HG03469 (cell line): Measurements from ENCODE around the gene RAP1GAP2.

Experiments used
- ATAC-seq: cut with Tn5 transposase; IDR thresholded peaks from one replicate; pipeline ENCODE4 v1.9.1; 2021; ENCODE audit warnings: mild to moderate bottlenecking, moderate library complexity, moderate number of reproducible peaks; ENCODE audit not compliant: unreplicated experiment

Gene RAP1GAP2

GRCh38 chr17:2940352-2940751 is 144.1 kb downstream of the RAP1GAP2 start:
- ATAC-seq, result no peak

DNA sequence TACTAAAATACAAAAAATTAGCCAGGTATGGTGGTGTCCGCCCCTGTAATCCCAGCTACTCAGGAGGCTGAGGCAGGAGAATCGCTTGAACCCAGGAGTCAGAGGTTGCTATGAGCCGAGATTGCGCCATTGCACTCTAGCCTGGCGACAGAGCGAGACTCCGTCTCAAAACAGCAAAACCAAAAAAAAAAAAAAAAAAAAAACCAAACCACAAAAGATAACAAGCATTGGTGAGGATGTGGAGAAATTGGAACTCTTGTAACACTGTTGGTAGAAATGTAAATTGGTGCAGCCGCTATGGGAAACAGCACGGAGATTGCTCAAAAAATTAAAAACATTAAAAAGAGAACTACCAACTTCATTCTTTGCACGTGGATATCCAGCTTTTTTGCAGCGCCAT is 147.7 kb downstream of the RAP1GAP2 start:
- ATAC-seq, result no peak

GRCh38 chr17:2945299-2945698 is 149.1 kb downstream of the RAP1GAP2 start:
- ATAC-seq, result no peak

DNA sequence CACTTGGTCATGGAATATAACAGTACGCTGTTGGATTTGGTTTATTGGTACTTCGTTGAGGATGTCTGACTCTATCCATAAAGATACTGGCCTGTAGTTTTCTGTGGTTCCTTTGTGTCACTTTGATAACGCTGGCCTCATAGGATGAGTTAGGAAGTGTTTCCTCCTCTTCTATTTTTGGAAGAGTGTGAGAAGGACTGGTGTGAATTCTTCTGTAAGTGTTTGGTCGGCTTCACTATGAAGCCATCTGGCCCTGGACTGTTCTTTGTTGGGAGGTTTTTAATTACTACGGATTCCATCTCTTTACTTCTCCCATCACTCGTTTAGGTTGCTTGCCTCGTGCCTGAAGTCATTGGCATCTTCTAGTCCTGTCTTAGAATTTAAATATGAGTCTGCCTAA is 149.9 kb downstream of the RAP1GAP2 start:
- ATAC-seq, result no peak

DNA sequence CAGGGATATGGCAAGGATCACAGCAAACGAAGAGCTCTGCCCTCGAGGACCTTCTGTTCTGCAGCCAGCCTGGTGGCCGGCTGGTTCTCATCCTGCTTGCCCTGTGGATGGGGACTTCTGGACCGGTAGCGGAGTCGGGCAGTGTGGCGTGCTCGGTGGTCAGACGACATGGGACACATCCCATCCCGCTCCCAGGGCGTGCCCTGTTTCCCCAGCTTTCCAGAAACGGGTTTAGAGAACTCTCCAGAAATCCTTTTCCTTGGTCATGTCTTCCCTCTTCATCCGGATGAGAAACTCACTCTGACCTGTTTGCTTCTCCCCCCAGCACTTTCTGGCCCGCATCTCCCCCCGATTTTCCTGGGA is 151.3 kb downstream of the RAP1GAP2 start:
- ATAC-seq, result no peak

GRCh38 chr17:2947996-2948550 is 151.8 kb downstream of the RAP1GAP2 start:
- no peak for ATAC-seq

- no peak for ATAC-seq
Observed at GRCh38 chr17:2948721-2949468, 152.7 kb downstream of the RAP1GAP2 start.

GRCh38 chr17:2949469-2950044 is 153.3 kb downstream of the RAP1GAP2 start:
- ATAC-seq, result no peak

GRCh38 chr17:2950846-2951245 is 154.6 kb downstream of the RAP1GAP2 start:
- no peak for ATAC-seq

- no peak for ATAC-seq
Observed at GRCh38 chr17:2952174-2952845, 156.1 kb downstream of the RAP1GAP2 start.

GRCh38 chr17:2954898-2955445 is 158.7 kb downstream of the RAP1GAP2 start:
- ATAC-seq, result no peak

GRCh38 chr17:2955931-2956582 is 159.8 kb downstream of the RAP1GAP2 start:
- ATAC-seq, result no peak

- no peak for ATAC-seq
Observed at GRCh38 chr17:2957631-2958286, 161.5 kb downstream of the RAP1GAP2 start.

- no peak for ATAC-seq
Observed at GRCh38 chr17:2958706-2959222, 162.5 kb downstream of the RAP1GAP2 start.

- ATAC-seq, result no peak
Observed at GRCh38 chr17:2959371-2960130, 163.3 kb downstream of the RAP1GAP2 start.

DNA sequence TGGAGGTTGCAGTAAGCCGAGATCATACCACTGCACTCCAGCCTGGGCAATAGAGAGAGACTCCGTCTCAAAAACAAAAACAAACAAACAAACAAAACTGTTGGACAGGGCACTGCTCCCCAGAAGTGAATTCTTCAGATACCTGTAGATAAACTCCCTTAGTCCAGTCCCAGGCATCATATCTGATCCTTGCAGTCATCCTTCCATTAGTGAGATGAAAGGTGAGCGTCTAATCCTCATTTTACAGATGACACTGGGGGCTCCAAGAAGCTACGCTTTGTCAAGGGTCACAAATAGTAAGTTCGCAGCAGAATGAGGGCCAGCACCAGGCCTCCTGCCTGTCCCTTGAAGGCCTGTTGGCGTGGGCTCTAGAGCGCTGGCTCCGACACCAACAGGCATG is 165.2 kb downstream of the RAP1GAP2 start:
- ATAC-seq, result no peak

- ATAC-seq, result no peak
Observed at GRCh38 chr17:2962236-2962635, 166.0 kb downstream of the RAP1GAP2 start.

DNA sequence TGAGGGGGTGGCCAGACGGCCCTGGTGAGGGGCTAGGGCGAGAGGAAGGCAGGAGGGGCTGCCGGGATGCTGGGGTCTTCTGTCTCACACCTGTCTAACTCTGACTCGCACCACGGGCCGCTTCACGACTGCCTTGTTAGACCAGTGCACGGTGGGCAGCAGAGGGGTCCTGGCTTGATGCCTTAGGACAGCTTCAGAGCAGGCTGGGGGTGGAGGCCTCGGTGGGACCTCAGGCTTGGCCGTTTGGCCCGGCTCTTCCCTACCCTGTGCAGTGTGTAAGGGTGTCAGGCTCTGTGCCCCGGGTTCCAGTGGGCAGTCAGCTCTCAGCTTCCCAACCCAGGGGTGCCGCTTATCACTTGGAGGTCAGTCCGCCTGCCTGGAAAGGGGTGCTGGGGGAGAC is 166.5 kb downstream of the RAP1GAP2 start:
- no peak for ATAC-seq

DNA sequence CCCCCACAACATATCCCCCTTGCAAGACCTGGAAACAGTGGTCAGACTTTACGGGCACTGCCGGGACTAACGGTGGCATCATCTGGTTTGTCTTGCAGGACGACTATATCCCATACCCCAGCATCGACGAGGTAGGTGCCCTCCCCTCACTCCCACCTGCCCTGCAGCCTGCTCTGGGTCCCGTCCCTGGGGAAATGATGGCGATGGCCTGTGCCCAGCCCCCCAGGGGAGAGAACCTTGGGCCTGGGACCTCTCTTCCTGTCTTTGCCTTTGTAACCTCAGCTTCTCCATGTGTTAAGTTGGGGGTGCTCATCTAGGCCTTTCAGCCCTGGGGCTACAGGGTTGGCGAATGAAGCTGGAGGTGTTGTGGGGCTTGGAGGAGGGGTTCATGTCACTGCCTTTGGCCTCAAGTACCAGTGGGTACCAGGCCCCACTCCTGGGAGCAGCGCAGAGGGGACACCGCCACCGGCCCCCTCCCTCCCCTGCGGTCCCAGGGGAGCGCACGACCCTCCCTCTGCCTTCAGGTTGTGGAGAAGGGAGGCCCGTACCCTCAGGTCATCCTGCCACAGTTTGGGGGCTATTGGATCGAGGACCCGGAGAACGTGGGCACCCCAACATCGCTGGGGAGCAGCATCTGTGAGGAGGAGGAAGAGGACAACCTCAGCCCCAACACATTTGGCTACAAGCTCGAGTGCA is 167.2 kb downstream of the RAP1GAP2 start:
- ATAC-seq, result no peak
